Stomach smooth muscle (tissue), 2 donors: ENCODE measurements around the gene STAT6.
"Not testable (repeated sequence)": the region's sequence is repeated elsewhere in the genome, so short reads cannot be mapped to it uniquely, and the experiment has no call there.

Experiments
- H3K27ac ChIP-seq: one replicate; pipeline ENCODE4 v1.7.0; 2013; ENCODE audit warnings: mild to moderate bottlenecking, low read length, inconsistent platforms
- H3K27me3 ChIP-seq, 2 donors: one replicate each; pipeline ENCODE4 v1.7.0; 2013; ENCODE audit warnings: low read length in 2 of 2; ENCODE audit not compliant: insufficient read depth in 2 of 2, control insufficient read depth in 1 of 2
- H3K36me3 ChIP-seq, 2 donors: one replicate each; pipeline ENCODE4 v1.7.0; 2013; ENCODE audit warnings: low read length in 2 of 2; ENCODE audit not compliant: control insufficient read depth in 2 of 2, insufficient read depth in 2 of 2
- H3K4me1 ChIP-seq: one replicate; pipeline ENCODE4 v1.7.0; 2013; ENCODE audit warnings: low read length; ENCODE audit not compliant: control insufficient read depth, insufficient read depth
- H3K4me3 ChIP-seq, 2 donors: one replicate each; pipeline ENCODE4 v1.7.0; 2013; ENCODE audit warnings: low read length in 2 of 2
- H3K9ac ChIP-seq, 2 donors: one replicate each; pipeline ENCODE4 v1.7.0; 2013; ENCODE audit warnings: low read length in 2 of 2, mild to moderate bottlenecking in 1 of 2
- H3K9me3 ChIP-seq, 2 donors: one replicate each; pipeline ENCODE4 v1.7.0; 2013; ENCODE audit warnings: low read length in 2 of 2; ENCODE audit not compliant: control insufficient read depth in 2 of 2
- donor health status: healthy.
- donor health status: Pancreatic carcinoma.

Gene STAT6

GRCh38 chr12:57124261-57124877, 13.2 kb upstream of the STAT6 start:
- no peaks in the 10 kb centered on the region for H3K36me3 ChIP-seq
- H3K4me1 ChIP-seq: peaks cover 13% of the 10 kb centered on the region
- no peak overlapping the region for H3K9ac ChIP-seq
- H3K27me3 ChIP-seq: no peaks in the 10 kb centered on the region
- no peak overlapping the region for H3K27ac ChIP-seq
- no peaks in the 10 kb centered on the region for H3K9me3 ChIP-seq
- no peak overlapping the region for H3K4me3 ChIP-seq

GRCh38 chr12:57123813-57124212, 12.7 kb upstream of the STAT6 start:
- no peaks in the 10 kb centered on the region for H3K36me3 ChIP-seq
- H3K27me3 ChIP-seq: no peaks in the 10 kb centered on the region
- no peak overlapping the region for H3K4me3 ChIP-seq
- peaks cover 12% of the 10 kb centered on the region for H3K4me1 ChIP-seq
- H3K9me3 ChIP-seq: no peaks in the 10 kb centered on the region
- no peak overlapping the region for H3K9ac ChIP-seq
- no peak overlapping the region for H3K27ac ChIP-seq

GRCh38 chr12:57120718-57121117, 9.6 kb upstream of the STAT6 start:
- not testable (repeated sequence) for H3K9me3 ChIP-seq, H3K4me1 ChIP-seq, H3K27me3 ChIP-seq, H3K36me3 ChIP-seq, H3K4me3 ChIP-seq, H3K9ac ChIP-seq, H3K27ac ChIP-seq

- Histone ChIP-seq H3K4me1 (peaks cover 3% of the 10 kb centered on the region), H3K9ac (no peak overlapping the region), H3K27ac (no peak overlapping the region)
Measured at GRCh38 chr12:57119294-57120085, 8.3 kb upstream of the STAT6 start.

GRCh38 chr12:57118711-57119271, 7.6 kb upstream of the STAT6 start:
- H3K9me3 ChIP-seq: no peaks in the 10 kb centered on the region
- H3K4me3 ChIP-seq: no peak overlapping the region
- no peaks in the 10 kb centered on the region for H3K36me3 ChIP-seq
- no peak overlapping the region for H3K9ac ChIP-seq
- peaks cover 3% of the 10 kb centered on the region for H3K4me1 ChIP-seq
- H3K27ac ChIP-seq: no peak overlapping the region
- H3K27me3 ChIP-seq: peaks cover 0 to 2% of the 10 kb centered on the region in 2 donors

More at GRCh38 chr12:57119294-57120085, 8.3 kb upstream of the STAT6 start:
- no peak overlapping the region for H3K4me3 ChIP-seq
- H3K36me3 ChIP-seq: no peaks in the 10 kb centered on the region
- H3K9me3 ChIP-seq: no peaks in the 10 kb centered on the region
- H3K27me3 ChIP-seq: peaks cover 0 to 2% of the 10 kb centered on the region in 2 donors

- H3K4me3 ChIP-seq: no peak overlapping the region
- no peaks in the 10 kb centered on the region for H3K36me3 ChIP-seq
- H3K27ac ChIP-seq: no peak overlapping the region
- H3K9me3 ChIP-seq: no peaks in the 10 kb centered on the region
- H3K27me3 ChIP-seq: peaks cover 0 to 2% of the 10 kb centered on the region in 2 donors
- H3K4me1 ChIP-seq: peaks cover 14% of the 10 kb centered on the region
- no peak overlapping the region for H3K9ac ChIP-seq
Measured at GRCh38 chr12:57116580-57117281, 5.6 kb upstream of the STAT6 start.

- peaks cover 0 to 2% of the 10 kb centered on the region in 2 donors for H3K27me3 ChIP-seq
- H3K4me3 ChIP-seq: peak overlapping the region; percentile 77 to 96
- H3K4me1 ChIP-seq: peaks cover 39% of the 10 kb centered on the region
- no peaks in the 10 kb centered on the region for H3K9me3 ChIP-seq
- peaks cover 0 to 3% of the 10 kb centered on the region in 2 donors for H3K36me3 ChIP-seq
- H3K9ac ChIP-seq: peak overlapping the region; percentile 96 to 98
- H3K27ac ChIP-seq: peak overlapping the region; percentile 100
Measured at GRCh38 chr12:57112492-57113294, 1.5 kb upstream of the STAT6 start.

GRCh38 chr12:57110104-57111030, 795 bp downstream of the STAT6 start:
- Histone ChIP-seq H3K27me3 (no peaks in the 10 kb centered on the region), H3K27ac (peak overlapping the region; percentile 100), H3K9me3 (no peaks in the 10 kb centered on the region), H3K4me3 (peak overlapping the region; percentile 77 to 96), H3K4me1 (peaks cover 50% of the 10 kb centered on the region), H3K36me3 (peaks cover 15 to 19% of the 10 kb centered on the region in 2 donors), H3K9ac (peak overlapping the region; percentile 96 to 98)

- no peaks in the 10 kb centered on the region for H3K9me3 ChIP-seq
- H3K36me3 ChIP-seq: peaks cover 24 to 28% of the 10 kb centered on the region in 2 donors
- no peaks in the 10 kb centered on the region for H3K27me3 ChIP-seq
- peak overlapping the region; percentile 96 to 98 for H3K9ac ChIP-seq
- H3K4me3 ChIP-seq: peak overlapping the region; percentile 77 to 96
- peaks cover 50% of the 10 kb centered on the region for H3K4me1 ChIP-seq
- H3K27ac ChIP-seq: peak overlapping the region; percentile 100
Measured at GRCh38 chr12:57109207-57110103, 1.7 kb downstream of the STAT6 start.
